NCI-H748 treated with DMSO at 0.1 percent for 48 hours (cell line): Measurements from ENCODE around the gene KIF20B.
"Not testable (repeated sequence)": the region's sequence is repeated elsewhere in the genome, so short reads cannot be mapped to it uniquely, and the experiment has no call there.

Experiments
- DNase-seq: peaks from one replicate; lab custom pipeline; 2025; lab: John Stamatoyannopoulos, UW

The KIF20B gene

DNA sequence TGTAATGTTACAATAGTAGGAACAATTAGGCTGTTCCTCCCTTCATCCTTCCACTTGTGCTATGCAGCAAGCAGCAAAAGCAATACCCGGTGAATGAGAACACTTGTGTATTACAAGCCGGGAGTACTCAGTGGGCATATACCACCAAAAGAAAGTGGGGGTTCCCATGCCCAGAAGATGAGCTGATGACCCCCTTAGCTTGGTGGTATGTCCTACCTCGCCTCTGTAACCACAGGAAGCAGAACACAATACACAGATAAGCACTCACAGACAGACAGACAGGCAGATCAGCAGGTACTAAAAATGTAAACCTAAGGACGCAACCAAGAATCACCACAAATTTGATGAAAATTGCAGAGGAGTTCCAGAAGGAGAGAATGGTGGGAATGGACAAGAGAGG is 15.5 kb upstream of the KIF20B start:
- no peak for DNase-seq

DNA sequence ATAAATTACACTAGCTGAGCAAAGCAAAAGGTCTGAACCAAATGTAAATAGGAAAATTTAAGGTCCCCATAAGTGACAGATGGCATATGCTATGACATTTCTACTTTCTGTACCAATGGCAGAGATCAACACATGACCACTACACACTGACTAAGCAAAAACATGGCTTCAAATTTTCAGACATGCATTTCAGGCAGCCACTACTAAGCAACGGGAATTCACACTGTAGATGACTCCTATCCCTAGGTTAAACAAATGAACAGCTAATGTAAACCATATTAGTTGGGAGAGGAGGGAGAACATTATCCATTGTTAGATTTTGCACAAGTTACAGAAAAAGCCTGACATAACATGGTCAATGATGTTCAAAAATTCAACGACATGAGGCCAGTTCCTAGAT is 11.4 kb upstream of the KIF20B start:
- DNase-seq = no peak

GRCh38 chr10:89692416-89692815 is 9.0 kb upstream of the KIF20B start:
- no peak for DNase-seq

DNA sequence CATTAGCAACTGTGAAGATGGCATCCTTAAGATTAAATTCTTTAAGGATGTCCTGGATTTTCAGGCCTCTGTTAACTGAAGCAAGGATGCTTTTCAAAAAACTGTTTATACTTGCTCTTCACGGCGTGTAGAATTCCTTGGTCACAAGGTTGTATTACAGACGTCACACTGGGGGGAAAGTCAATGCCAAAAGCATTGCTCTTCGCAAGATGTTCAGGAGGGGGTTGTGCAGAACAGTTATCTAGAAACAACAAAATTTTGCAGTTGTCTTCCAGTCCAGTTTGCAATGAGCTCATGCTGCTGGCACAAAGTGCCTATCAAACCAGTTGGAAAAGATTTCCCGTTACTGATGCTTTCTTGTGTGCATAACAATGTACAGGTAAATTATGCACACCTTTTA is 8.2 kb upstream of the KIF20B start:
- no peak for DNase-seq

- no peak for DNase-seq
These were observed 6.1 kb upstream of the KIF20B start for GRCh38 chr10:89695307-89695706.

DNA sequence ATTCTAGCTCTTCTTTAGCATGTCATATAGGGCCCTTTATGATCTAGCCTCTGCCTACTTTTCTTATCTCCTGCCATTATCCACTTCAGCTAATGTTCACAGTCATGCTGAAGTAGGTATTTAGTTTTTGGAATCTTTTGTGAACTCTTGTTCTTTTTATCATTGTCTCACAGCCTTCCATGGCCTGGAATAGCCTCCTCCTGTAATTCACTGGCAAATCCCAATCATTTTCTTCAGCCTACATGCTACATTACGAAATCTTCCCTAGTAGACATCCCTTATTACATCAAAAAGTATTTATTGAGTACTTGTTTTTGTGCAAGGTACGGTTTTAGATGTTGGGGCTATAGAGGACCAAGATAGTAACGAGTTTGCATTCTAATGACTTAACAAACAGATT is 3.4 kb upstream of the KIF20B start:
- no peak for DNase-seq

- DNase-seq = no peak
These were observed 1.8 kb upstream of the KIF20B start for GRCh38 chr10:89699581-89700064.

DNA sequence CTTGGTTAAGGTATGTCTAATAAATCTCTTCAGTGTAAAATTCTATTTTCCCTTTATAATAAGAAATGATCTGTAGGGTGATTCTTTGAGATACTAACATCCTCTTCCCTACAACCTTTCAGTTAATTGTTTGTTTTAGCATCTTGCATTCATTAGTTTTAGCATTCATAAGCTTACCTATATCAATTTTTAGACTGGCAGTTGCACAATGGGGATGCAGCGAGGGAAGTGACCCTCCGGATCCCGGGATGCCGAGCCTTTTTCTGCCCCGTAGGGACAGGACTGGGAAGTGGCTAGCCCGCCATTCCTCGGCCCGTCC is 508 bp upstream of the KIF20B start:
- no peak for DNase-seq

DNA sequence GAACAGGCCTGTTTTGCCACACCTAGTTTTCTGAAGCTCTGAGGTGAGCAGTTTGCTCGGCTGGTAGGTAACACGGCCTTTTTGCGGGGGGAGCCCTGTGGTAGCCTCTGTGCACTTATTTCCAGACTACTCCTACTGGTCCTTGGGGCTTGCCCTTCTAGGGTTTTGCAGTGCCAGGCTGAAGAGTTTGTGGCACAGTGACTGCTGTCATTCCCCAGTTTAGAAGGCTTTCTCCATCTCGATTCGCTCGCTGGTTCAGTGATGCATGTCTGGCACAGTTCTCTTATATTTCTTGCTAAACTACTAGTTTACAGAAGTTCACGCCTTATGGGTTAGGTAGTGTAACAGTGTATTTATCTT is 711 bp downstream of the KIF20B start:
- no peak for DNase-seq

DNA sequence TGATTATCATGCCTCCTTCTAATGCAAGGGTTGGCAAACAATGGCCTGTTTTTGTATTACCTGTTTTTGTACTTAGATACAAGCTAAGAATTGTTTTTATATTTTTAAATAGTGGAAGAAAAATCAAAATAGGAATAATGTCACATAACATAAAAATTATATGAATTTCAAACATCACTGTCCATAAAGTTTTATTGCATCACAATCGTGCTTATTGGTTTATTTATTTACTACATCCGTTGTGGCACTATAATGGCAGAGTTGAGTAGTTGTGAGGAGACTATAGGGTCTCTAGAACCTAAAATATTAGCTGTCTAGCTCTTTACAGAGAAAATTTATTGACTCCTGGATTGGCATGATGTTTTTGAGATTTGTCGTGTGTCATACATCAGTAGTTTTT is 4.1 kb downstream of the KIF20B start:
- no peak for DNase-seq

- no peak for DNase-seq
These were observed 4.6 kb downstream of the KIF20B start for GRCh38 chr10:89706011-89706410.

- DNase-seq = no peak
These were observed 6.0 kb downstream of the KIF20B start for GRCh38 chr10:89707372-89707771.

- DNase-seq = no peak
These were observed 9.4 kb downstream of the KIF20B start for GRCh38 chr10:89710753-89711152.

GRCh38 chr10:89734616-89735015 is 33.2 kb downstream of the KIF20B start:
- no peak for DNase-seq

DNA sequence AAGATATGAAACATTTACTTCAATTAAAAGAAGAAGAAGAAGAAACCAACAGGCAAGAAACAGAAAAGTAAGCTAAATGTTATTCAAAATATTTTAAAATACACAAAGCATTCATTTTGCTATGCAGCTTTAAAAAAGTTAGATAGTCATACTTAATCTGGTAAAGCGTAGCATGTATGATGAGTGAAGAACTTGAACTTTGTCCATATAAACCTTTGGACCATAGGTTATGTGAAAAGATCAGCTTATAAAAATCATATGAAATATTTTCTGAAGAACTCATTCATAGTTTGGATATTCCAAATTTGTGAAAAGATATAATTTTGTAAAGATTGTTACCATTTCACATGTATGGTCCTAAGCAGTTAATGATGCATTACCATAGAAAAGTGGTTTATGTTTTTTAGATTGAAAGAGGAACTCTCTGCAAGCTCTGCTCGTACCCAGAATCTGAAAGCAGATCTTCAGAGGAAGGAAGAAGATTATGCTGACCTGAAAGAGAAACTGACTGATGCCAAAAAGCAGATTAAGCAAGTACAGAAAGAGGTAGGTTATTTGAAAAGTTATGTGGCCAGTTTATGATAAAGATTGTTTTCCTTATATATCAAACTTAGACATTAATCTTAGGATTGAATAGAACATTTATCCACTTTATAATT is 37.3 kb downstream of the KIF20B start:
- DNase-seq = no peak

- no peak for DNase-seq
These were observed 39.9 kb downstream of the KIF20B start for GRCh38 chr10:89741126-89741762.

DNA sequence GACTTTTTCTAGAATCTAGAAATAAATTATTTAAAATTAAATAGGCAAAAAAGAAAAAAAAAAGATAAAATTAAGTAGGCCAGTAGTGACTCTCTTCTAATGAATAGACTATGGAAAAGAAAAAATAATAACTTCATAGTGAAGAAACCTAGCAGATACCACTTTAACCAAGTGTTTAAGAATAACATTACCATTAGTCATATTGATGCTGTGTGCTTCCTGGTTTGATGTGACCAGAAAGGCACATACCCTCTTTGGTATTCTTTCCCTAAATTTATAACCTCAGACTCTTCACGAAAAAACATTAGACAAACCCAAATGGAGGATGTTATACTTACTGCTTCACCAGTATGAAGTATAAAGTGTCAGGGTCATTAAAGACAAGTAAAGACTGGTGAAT is 42.6 kb downstream of the KIF20B start:
- DNase-seq = no peak

- DNase-seq = no peak
These were observed 44.5 kb downstream of the KIF20B start for GRCh38 chr10:89745903-89746302.

DNA sequence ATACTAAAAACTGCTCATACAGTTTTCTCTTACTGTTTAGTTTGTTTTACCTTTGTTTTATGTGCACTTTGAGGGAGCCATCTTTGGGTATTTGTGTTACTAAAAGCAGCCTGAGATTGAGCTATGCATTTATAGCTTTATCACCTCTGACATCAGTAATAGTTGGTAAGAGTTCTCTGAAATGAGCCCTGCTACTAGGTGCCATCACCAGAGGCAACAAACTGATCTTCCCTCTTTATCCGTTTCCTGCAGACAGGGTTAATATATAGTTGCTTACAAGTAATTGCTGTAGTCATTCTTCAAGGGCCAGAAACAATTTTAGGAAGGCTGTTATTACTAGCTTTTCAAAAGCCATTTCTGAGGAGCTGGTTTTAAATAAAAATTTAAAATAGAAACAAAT is 49.1 kb downstream of the KIF20B start:
- no peak for DNase-seq

GRCh38 chr10:89755374-89755773 is 54.0 kb downstream of the KIF20B start:
- DNase-seq = no peak

- no peak for DNase-seq
These were observed 58.1 kb downstream of the KIF20B start for GRCh38 chr10:89759531-89759930.

DNA sequence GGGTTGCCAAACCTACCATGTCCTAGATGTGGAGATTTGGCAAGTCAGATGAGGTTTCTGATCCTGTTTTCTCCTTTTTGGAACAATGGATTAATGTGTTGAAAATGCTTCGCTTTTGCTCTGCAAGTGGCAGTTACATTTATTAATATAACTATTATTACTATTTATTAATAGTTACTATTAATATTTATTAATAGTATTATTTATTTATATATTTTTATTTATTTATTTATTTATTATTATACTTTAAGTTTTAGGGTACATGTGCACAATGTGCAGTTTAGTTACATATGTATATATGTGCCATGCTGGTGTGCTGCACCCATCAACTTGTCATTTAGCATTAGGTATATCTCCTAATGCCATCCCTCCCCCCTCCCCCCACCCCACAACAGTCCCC is 62.3 kb downstream of the KIF20B start:
- DNase-seq = not testable (repeated sequence)

- DNase-seq = no peak
These were observed 70.3 kb downstream of the KIF20B start for GRCh38 chr10:89771684-89772083.

DNA sequence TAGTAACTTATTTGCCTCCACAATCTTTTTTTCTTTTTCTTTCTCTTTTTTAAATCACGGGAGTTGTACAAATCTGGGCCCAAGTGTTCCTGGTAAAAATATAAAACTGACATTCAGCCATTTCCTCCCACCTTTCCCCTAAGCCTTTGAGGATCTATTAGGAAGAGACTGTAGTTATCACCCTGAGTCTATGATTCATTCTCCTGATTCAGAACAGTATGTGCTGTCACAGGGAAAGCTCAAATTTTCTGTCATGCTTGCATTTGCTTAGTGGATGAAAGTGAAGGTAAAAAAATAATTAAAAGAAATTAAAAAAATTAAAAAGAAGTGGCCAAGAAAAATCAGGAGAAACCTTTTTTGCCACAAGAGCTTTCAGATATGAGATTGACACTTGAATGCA is 71.7 kb downstream of the KIF20B start:
- no peak for DNase-seq
